Fibroblast of lung (primary cell): Measurements from ENCODE around the gene WWOX.

Experiments used
- EZH2 ChIP-seq: IDR thresholded peaks from 2 replicates; pipeline ENCODE4 v1.5.1; 2012; ENCODE audit warnings: low read length, control low read depth, mild to moderate bottlenecking; ENCODE audit errors: missing control alignments
- TF ChIP-seq, protein P1 (sequence below), 2 donors: IDR thresholded peaks in 1 of 2; conservative IDR thresholded peaks in 1 of 2; 1 replicate in 1 of 2; 2 replicates in 1 of 2; pipeline ENCODE4 v1.5.1; 2011 to 2012; ENCODE audit warnings: low read length in 2 of 2, control low read depth in 1 of 2, inconsistent platforms in 1 of 2, low read depth in 1 of 2, mild to moderate bottlenecking in 1 of 2

DNA sequence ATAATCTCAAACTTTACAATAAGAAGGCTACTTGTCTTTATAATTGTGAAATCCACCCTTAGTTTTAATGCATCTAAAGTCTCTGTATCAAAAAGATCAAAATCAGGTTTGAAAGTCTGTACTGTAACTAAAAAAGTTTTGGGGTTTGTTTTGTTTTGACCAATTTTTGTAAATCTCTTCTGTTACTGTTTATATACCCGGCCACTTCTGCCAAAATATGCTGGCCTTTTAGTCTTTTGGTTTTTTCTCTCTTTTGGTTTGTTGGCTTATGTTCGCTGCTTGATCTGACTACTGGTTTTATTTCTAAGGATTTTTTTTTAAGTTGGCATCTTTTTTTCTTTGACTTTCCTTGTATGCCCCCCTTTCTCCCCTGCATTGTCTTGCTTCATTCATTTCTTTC, 845.9 kb downstream of the WWOX start:
- TF ChIP-seq, protein P1, sequence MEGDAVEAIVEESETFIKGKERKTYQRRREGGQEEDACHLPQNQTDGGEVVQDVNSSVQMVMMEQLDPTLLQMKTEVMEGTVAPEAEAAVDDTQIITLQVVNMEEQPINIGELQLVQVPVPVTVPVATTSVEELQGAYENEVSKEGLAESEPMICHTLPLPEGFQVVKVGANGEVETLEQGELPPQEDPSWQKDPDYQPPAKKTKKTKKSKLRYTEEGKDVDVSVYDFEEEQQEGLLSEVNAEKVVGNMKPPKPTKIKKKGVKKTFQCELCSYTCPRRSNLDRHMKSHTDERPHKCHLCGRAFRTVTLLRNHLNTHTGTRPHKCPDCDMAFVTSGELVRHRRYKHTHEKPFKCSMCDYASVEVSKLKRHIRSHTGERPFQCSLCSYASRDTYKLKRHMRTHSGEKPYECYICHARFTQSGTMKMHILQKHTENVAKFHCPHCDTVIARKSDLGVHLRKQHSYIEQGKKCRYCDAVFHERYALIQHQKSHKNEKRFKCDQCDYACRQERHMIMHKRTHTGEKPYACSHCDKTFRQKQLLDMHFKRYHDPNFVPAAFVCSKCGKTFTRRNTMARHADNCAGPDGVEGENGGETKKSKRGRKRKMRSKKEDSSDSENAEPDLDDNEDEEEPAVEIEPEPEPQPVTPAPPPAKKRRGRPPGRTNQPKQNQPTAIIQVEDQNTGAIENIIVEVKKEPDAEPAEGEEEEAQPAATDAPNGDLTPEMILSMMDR (conservative IDR thresholded peaks at IDR 0.05 in 1 of 2, IDR thresholded peaks at IDR 0.05 in 1 of 2; ENCODE audit: low read depth in 1 of 2, low read length in 2 of 2): no peak
- no peak for TF ChIP-seq EZH2
